Endodermal cell (in vitro differentiated cells): ENCODE measurements around the gene PYY. TPM values are rescaled to one million over a fixed set of nuclear protein-coding genes. Genes with fewer than 3 reads are reported as not detected.

Experiments
- DNase-seq: peaks from one replicate; pipeline ENCODE4 v3.0.0-alpha.2; 2017
- H3K27ac ChIP-seq: 2 replicates; pipeline ENCODE4 v1.5.1; 2013; ENCODE audit warnings: mild to moderate bottlenecking, low read depth, low read length, moderate library complexity
- H3K27me3 ChIP-seq: 2 replicates; pipeline ENCODE4 v1.6.1; 2013; ENCODE audit warnings: mild to moderate bottlenecking, low read length, moderate library complexity; ENCODE audit not compliant: insufficient read depth, control insufficient read depth, poor library complexity, severe bottlenecking
- H3K36me3 ChIP-seq: 2 replicates; pipeline ENCODE4 v1.7.0; 2013; ENCODE audit warnings: mild to moderate bottlenecking, low read length, moderate library complexity; ENCODE audit not compliant: control insufficient read depth, insufficient read depth
- H3K4me1 ChIP-seq: one replicate; pipeline ENCODE4 v1.7.0; 2013; ENCODE audit warnings: low read length; ENCODE audit not compliant: control insufficient read depth, insufficient read depth
- H3K4me3 ChIP-seq: 2 replicates; pipeline ENCODE4 v1.5.1; 2013; ENCODE audit warnings: mild to moderate bottlenecking, low read length, moderate library complexity
- H3K9ac ChIP-seq: 2 replicates; pipeline ENCODE4 v1.6.1; 2013; ENCODE audit warnings: mild to moderate bottlenecking, low read length, moderate library complexity; ENCODE audit not compliant: poor library complexity, severe bottlenecking; ENCODE audit errors: extremely low read depth
- H3K9me3 ChIP-seq: 2 replicates; pipeline ENCODE4 v1.6.1; 2013; ENCODE audit warnings: mild to moderate bottlenecking, low read length, moderate library complexity; ENCODE audit not compliant: control insufficient read depth
- H3K27ac Mint-ChIP-seq: 2 replicates; pipeline ENCODE4 v1.8.0; 2020; ENCODE audit warnings: mixed read lengths
- H3K27me3 Mint-ChIP-seq: 2 replicates; pipeline ENCODE4 v1.8.0; 2021; ENCODE audit warnings: mild to moderate bottlenecking, mixed read lengths; ENCODE audit not compliant: insufficient read depth
- H3K36me3 Mint-ChIP-seq: 2 replicates; pipeline ENCODE4 v1.8.0; 2020; ENCODE audit warnings: low read depth, mixed read lengths
- H3K4me1 Mint-ChIP-seq: 2 replicates; pipeline ENCODE4 v1.8.0; 2020; ENCODE audit warnings: mixed read lengths
- H3K4me3 Mint-ChIP-seq: 2 replicates; pipeline ENCODE4 v1.8.0; 2020; ENCODE audit warnings: mild to moderate bottlenecking, moderate library complexity, mixed read lengths
- H3K9me3 Mint-ChIP-seq: 2 replicates; pipeline ENCODE4 v1.8.0; 2020; ENCODE audit warnings: mild to moderate bottlenecking, mixed read lengths
- CTCF ChIP-seq: fragments of 200-600 bp; sonication (generic); conservative IDR thresholded peaks from 2 replicates; pipeline ENCODE4 v1.5.0; 2021; ENCODE audit warnings: antibody characterized with exemption, mild to moderate bottlenecking
- WGBS, 2 experiments: methylation state at CpG; one replicate each; pipeline versions ENCODE4 v1.1.5 to v1.1.7; 2013; ENCODE audit warnings: missing lambda C conversion rate in 2 of 2, mixed read lengths in 1 of 2; ENCODE audit not compliant: insufficient coverage in 1 of 2, insufficient read length in 1 of 2; 5-methylcytosine and 5-hydroxymethylcytosine counted together
- total RNA-seq, 2 donors: library from RNA; stranded (reverse); fragmentation: NEBNext Ultra II Directional in 1 of 2; extraction: Animal tissue kit (Norgen Biotek cat#: 25700) in 1 of 2; gene quantifications; 2 replicates in 1 of 2; 3 replicates in 1 of 2; pipeline ENCODE4 v1.2.1, GENCODE V29; 2021

The PYY gene
- total RNA-seq, 2 donors from 2014 or later, result 1.3 to 1.4 TPM

GRCh38 chr17:43915559-43915958, 38.2 kb downstream of the PYY start:
- peaks cover 24% of the 10 kb centered on the region for H3K27me3 Mint-ChIP-seq
- H3K9me3 Mint-ChIP-seq, result no peaks in the 10 kb centered on the region
- H3K4me3 Mint-ChIP-seq, result no peak overlapping the region
- no peak for TF ChIP-seq CTCF
- Histone ChIP-seq H3K27me3 (peaks cover 5% of the 10 kb centered on the region), H3K9me3 (peaks cover 7% of the 10 kb centered on the region), H3K36me3 (no peaks in the 10 kb centered on the region), H3K27ac (no peak overlapping the region), H3K4me1 (peaks cover 7% of the 10 kb centered on the region), H3K9ac (no peak overlapping the region), H3K4me3 (no peak overlapping the region)
- H3K27ac Mint-ChIP-seq, result no peak overlapping the region
- H3K36me3 Mint-ChIP-seq, result no peaks in the 10 kb centered on the region
- no peak for DNase-seq
- 85 to 100% methylated on average over 1 to 3 of the region's 3 CpGs for WGBS, 2 experiments
- peaks cover 19% of the 10 kb centered on the region for H3K4me1 Mint-ChIP-seq

- Mint-ChIP-seq H3K4me1 (peaks cover 19% of the 10 kb centered on the region), H3K27me3 (peaks cover 31% of the 10 kb centered on the region), H3K4me3 (no peak overlapping the region), H3K36me3 (no peaks in the 10 kb centered on the region), H3K27ac (no peak overlapping the region), H3K9me3 (no peaks in the 10 kb centered on the region)
- H3K9me3 ChIP-seq, result peaks cover 7% of the 10 kb centered on the region
- H3K36me3 ChIP-seq, result no peaks in the 10 kb centered on the region
- no peak for DNase-seq
- 79 to 100% methylated on average over 1 to 2 of the region's 2 CpGs for WGBS, 2 experiments
- H3K4me1 ChIP-seq, result peaks cover 7% of the 10 kb centered on the region
- no peak overlapping the region for H3K27ac ChIP-seq
- no peak for TF ChIP-seq CTCF
- no peak overlapping the region for H3K4me3 ChIP-seq
- H3K9ac ChIP-seq, result no peak overlapping the region
- peaks cover 12% of the 10 kb centered on the region for H3K27me3 ChIP-seq
These were observed 39.3 kb downstream of the PYY start for GRCh38 chr17:43914451-43914850.

GRCh38 chr17:43913584-43913983, 40.2 kb downstream of the PYY start:
- Histone ChIP-seq H3K9ac (no peak overlapping the region), H3K27me3 (peaks cover 21% of the 10 kb centered on the region), H3K4me1 (peaks cover 7% of the 10 kb centered on the region), H3K27ac (no peak overlapping the region), H3K9me3 (peaks cover 7% of the 10 kb centered on the region), H3K4me3 (no peak overlapping the region), H3K36me3 (no peaks in the 10 kb centered on the region)
- Mint-ChIP-seq H3K4me1 (peaks cover 19% of the 10 kb centered on the region), H3K9me3 (no peaks in the 10 kb centered on the region), H3K36me3 (no peaks in the 10 kb centered on the region), H3K4me3 (no peak overlapping the region), H3K27me3 (peaks cover 35% of the 10 kb centered on the region), H3K27ac (no peak overlapping the region)
- no peak for TF ChIP-seq CTCF
- 67 to 80% methylated on average over 2 to 5 of the region's 6 CpGs for WGBS, 2 experiments
- no peak for DNase-seq
